Astrocyte (in vitro differentiated cells and primary cell): Measurements from ENCODE around the gene ARHGAP33. TPM values are rescaled to one million over a fixed set of nuclear protein-coding genes. Genes with fewer than 3 reads are reported as not detected.

ENCODE experiments used
- DNase-seq: peaks from one replicate; pipeline ENCODE4 v3.0.0-alpha.2; 2010; ENCODE audit warnings: low read depth
- FAIRE-seq: peaks from 2 replicates; lab custom pipeline; 2011; peaks lifted over from hg19 to GRCh38; lab: Jason Lieb, UNC
- H2AFZ ChIP-seq: 2 replicates; pipeline ENCODE4 v1.6.0; 2012; ENCODE audit warnings: low read depth, low read length, inconsistent platforms
- H3K27ac ChIP-seq: 2 replicates; pipeline ENCODE4 v1.5.1; 2011; ENCODE audit warnings: low read depth, low read length, inconsistent platforms
- H3K27me3 ChIP-seq: 2 replicates; pipeline ENCODE4 v1.6.0; 2011; ENCODE audit warnings: low read length, inconsistent platforms; ENCODE audit not compliant: insufficient read depth
- H3K36me3 ChIP-seq: 2 replicates; pipeline ENCODE4 v1.5.1; 2011; ENCODE audit warnings: low read length, inconsistent platforms; ENCODE audit not compliant: insufficient read depth
- H3K4me1 ChIP-seq: 2 replicates; pipeline ENCODE4 v1.5.1; 2011; ENCODE audit warnings: low read length, inconsistent platforms; ENCODE audit not compliant: insufficient read depth
- H3K4me2 ChIP-seq: 2 replicates; pipeline ENCODE4 v1.6.0; 2012; ENCODE audit warnings: low read length, inconsistent platforms
- H3K4me3 ChIP-seq: 2 replicates; pipeline ENCODE4 v1.5.1; 2011; ENCODE audit warnings: low read depth, mild to moderate bottlenecking, low read length, inconsistent platforms; ENCODE audit not compliant: insufficient read depth
- H3K79me2 ChIP-seq: 2 replicates; pipeline ENCODE4 v1.6.0; 2012; ENCODE audit warnings: mild to moderate bottlenecking, low read length, inconsistent platforms; ENCODE audit not compliant: insufficient read depth
- H3K9ac ChIP-seq: 2 replicates; pipeline ENCODE4 v1.6.0; 2012; ENCODE audit warnings: mild to moderate bottlenecking, low read length, inconsistent platforms
- H3K9me3 ChIP-seq: 2 replicates; pipeline ENCODE4 v1.5.1; 2012; ENCODE audit warnings: low read depth, mild to moderate bottlenecking, low read length, inconsistent platforms; ENCODE audit not compliant: insufficient read depth
- H4K20me1 ChIP-seq: 2 replicates; pipeline ENCODE4 v1.6.0; 2012; ENCODE audit warnings: low read length, inconsistent platforms; ENCODE audit not compliant: insufficient read depth
- H3K27ac Mint-ChIP-seq: one replicate; pipeline ENCODE4 v1.8.0; 2021; ENCODE audit warnings: mild to moderate bottlenecking, mixed read lengths; ENCODE audit not compliant: unreplicated experiment
- H3K27me3 Mint-ChIP-seq: one replicate; pipeline ENCODE4 v1.8.0; 2021; ENCODE audit warnings: low read depth, mixed read lengths; ENCODE audit not compliant: unreplicated experiment
- H3K36me3 Mint-ChIP-seq: one replicate; pipeline ENCODE4 v1.8.0; 2021; ENCODE audit warnings: low read depth, mixed read lengths; ENCODE audit not compliant: unreplicated experiment
- H3K4me1 Mint-ChIP-seq: one replicate; pipeline ENCODE4 v1.8.0; 2021; ENCODE audit warnings: low read depth, mixed read lengths; ENCODE audit not compliant: unreplicated experiment
- H3K4me3 Mint-ChIP-seq: one replicate; pipeline ENCODE4 v1.8.0; 2021; ENCODE audit warnings: mild to moderate bottlenecking, moderate library complexity, mixed read lengths; ENCODE audit not compliant: unreplicated experiment
- H3K9me3 Mint-ChIP-seq: one replicate; pipeline ENCODE4 v1.8.0; 2021; ENCODE audit warnings: mild to moderate bottlenecking, mixed read lengths; ENCODE audit not compliant: unreplicated experiment
- EZH2 ChIP-seq: IDR thresholded peaks from 2 replicates; pipeline ENCODE4 v1.6.1; 2012; ENCODE audit warnings: mild to moderate bottlenecking, low read length, inconsistent platforms; ENCODE audit not compliant: insufficient read depth
- total RNA-seq: library from RNA; stranded (reverse); gene quantifications from 2 replicates; pipeline ENCODE4 v1.2.1, GENCODE V29; 2021
- TF ChIP-seq, protein P1 (sequence below): IDR thresholded peaks from 2 replicates; pipeline ENCODE4 v1.5.1; 2011; ENCODE audit warnings: low read depth, mild to moderate bottlenecking, inconsistent platforms, low read length, moderate library complexity; ENCODE audit not compliant: insufficient read depth

The ARHGAP33 gene
- total RNA-seq, 1 donor from 2014 or later, result 5.5 TPM

- no peaks in the 10 kb centered on the region for H3K9me3 ChIP-seq
- TF ChIP-seq EZH2, result no peak
- TF ChIP-seq, protein P1, sequence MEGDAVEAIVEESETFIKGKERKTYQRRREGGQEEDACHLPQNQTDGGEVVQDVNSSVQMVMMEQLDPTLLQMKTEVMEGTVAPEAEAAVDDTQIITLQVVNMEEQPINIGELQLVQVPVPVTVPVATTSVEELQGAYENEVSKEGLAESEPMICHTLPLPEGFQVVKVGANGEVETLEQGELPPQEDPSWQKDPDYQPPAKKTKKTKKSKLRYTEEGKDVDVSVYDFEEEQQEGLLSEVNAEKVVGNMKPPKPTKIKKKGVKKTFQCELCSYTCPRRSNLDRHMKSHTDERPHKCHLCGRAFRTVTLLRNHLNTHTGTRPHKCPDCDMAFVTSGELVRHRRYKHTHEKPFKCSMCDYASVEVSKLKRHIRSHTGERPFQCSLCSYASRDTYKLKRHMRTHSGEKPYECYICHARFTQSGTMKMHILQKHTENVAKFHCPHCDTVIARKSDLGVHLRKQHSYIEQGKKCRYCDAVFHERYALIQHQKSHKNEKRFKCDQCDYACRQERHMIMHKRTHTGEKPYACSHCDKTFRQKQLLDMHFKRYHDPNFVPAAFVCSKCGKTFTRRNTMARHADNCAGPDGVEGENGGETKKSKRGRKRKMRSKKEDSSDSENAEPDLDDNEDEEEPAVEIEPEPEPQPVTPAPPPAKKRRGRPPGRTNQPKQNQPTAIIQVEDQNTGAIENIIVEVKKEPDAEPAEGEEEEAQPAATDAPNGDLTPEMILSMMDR, result no peak
- Mint-ChIP-seq H3K27me3 (peaks cover 23% of the 10 kb centered on the region), H3K4me3 (peak overlapping the region; percentile 79), H3K4me1 (peaks cover 7% of the 10 kb centered on the region), H3K27ac (peak overlapping the region; percentile 19), H3K36me3 (peaks cover 3% of the 10 kb centered on the region), H3K9me3 (peaks cover 4% of the 10 kb centered on the region)
- peak overlapping the region; percentile 61 for H3K4me3 ChIP-seq
- H3K27ac ChIP-seq, result no peak overlapping the region
- peaks cover 13% of the 10 kb centered on the region for H3K4me1 ChIP-seq
- H3K27me3 ChIP-seq, result no peaks in the 10 kb centered on the region
- H3K4me2 ChIP-seq, result peak overlapping the region; percentile 93
- H3K79me2 ChIP-seq, result peaks cover 5% of the 10 kb centered on the region
- H3K9ac ChIP-seq, result peak overlapping the region; percentile 76
- FAIRE-seq, result no peak
- no peak for DNase-seq
- H4K20me1 ChIP-seq, result peaks cover 9% of the 10 kb centered on the region
- H2AFZ ChIP-seq, result no peak overlapping the region
- no peaks in the 10 kb centered on the region for H3K36me3 ChIP-seq
These were observed 881 bp downstream of the ARHGAP33 start for GRCh38 chr19:35776102-35776788.

DNA sequence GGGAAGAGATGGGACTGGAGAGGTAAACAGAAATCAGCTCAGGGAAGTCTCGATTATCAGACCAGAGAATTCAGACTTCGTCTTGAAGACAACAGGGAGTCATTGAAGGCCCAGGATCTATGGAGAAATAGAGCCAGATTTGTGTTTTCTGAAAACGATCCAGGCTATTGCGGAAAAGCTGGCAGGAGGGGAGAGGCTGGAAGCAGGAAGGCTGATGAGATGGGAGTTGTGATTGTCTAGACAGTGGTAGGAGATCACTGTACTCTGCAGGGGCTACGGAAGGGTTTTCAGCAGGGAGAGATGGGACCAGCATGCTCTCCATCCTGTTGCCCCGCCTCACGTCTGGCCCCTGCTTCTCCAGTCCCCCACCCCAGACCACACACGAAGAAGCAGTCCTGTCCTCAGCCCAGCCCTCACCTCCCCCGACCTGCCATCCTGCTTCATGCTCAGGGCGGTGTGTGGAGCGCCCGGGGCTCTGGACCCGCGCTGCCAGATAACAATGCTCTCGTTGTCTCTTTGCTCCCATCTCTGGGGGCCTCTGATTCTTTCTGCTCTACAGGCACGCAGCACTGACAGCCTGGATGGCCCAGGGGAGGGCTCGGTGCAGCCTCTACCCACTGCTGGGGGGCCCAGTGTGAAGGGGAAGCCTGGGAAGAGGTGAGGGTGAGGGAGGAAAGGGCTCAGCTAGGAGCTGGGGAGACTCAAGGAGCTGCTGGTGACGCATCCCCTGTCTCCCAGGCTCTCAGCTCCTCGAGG, 1.9 kb downstream of the ARHGAP33 start:
- no peak overlapping the region for H3K4me3 ChIP-seq

More for the DNA sequence above, 1.9 kb downstream of the ARHGAP33 start:
- no peak for DNase-seq
- FAIRE-seq, result no peak
- Histone ChIP-seq H3K4me1 (peaks cover 13% of the 10 kb centered on the region), H3K9ac (no peak overlapping the region), H3K27me3 (no peaks in the 10 kb centered on the region), H3K36me3 (no peaks in the 10 kb centered on the region), H4K20me1 (peaks cover 9% of the 10 kb centered on the region), H3K4me2 (peak overlapping the region; percentile 93), H3K79me2 (peaks cover 5% of the 10 kb centered on the region), H2AFZ (no peak overlapping the region), H3K27ac (no peak overlapping the region), H3K9me3 (no peaks in the 10 kb centered on the region)
- H3K27me3 Mint-ChIP-seq, result peaks cover 27% of the 10 kb centered on the region
- TF ChIP-seq, protein P1, result no peak
- TF ChIP-seq EZH2, result no peak
- H3K27ac Mint-ChIP-seq, result no peak overlapping the region
- peaks cover 4% of the 10 kb centered on the region for H3K36me3 Mint-ChIP-seq
- H3K4me1 Mint-ChIP-seq, result peaks cover 7% of the 10 kb centered on the region
- peaks cover 4% of the 10 kb centered on the region for H3K9me3 Mint-ChIP-seq
- H3K4me3 Mint-ChIP-seq, result peak overlapping the region; percentile 79
